ENCODE data around the gene GALNT15. TPM values are rescaled to one million over a fixed set of nuclear protein-coding genes. Genes with fewer than 3 reads are reported as not detected.

The GALNT15 gene
- total and polyA plus RNA-seq, 2 donors (not counting 1 experiment from before 2014, with no cell fraction given) = not detected

DNA sequence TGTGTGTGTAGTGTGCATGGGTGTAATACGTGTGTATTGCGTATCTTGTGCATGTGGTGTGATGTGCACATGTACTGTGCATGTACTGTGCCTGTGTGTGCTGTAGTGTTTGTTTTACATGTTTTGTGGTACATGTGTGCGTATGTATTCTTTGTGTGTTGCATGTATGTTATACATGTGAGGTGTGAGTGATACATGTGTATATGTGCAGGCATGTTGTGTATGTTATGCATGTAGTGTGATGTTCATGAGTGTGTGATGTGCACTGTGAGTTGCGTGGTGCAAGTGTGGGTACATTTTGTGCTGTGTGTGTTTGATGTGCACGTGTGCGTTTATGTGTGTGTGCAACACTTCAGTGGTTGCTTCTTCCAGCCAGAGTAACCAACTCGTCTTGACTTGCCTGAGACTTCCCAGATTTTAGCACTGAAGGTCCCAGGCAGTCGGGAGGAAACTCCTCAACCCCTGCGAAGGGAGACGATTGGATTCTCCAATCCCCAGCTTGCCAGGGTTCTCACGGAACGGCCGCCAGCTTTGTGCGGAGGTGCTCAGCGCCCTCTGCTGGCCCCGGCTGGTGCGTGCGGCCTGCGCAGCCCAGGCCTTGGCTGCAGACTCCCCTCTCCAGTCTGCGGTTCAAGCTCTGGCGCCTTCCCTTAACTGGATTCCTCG is 3.6 kb downstream of the GALNT15 start:
- no peaks in the 10 kb centered on the region for H3K9me3 ChIP-seq (ENCODE audit: control extremely low read depth in 1 of 3, control insufficient read depth in 2 of 3, insufficient read depth in 1 of 3, low read length in 2 of 3)
- H3K27me3 ChIP-seq (replicated peaks in 1 of 4; ENCODE audit: control extremely low read depth in 1 of 4, control insufficient read depth in 3 of 4, insufficient read depth in 4 of 4, low read length in 3 of 4) = peaks cover 0 to 7% (median 4%) of the 10 kb centered on the region in 4 experiments
- H3K4me3 ChIP-seq (ENCODE audit: control extremely low read depth in 1 of 5, extremely low read depth in 1 of 5, insufficient read depth in 1 of 5, low read depth in 2 of 5, low read length in 4 of 5) = no peak overlapping the region
- ATAC-seq (ENCODE audit: low read depth) (no peak), DNase-seq (peak; percentile 55)
- H3K36me3 ChIP-seq (replicated peaks in 1 of 2; ENCODE audit: control extremely low read depth in 1 of 2, control insufficient read depth in 1 of 2, extremely low read depth in 1 of 2, insufficient read depth in 2 of 2, low read length in 1 of 2) = no peaks in the 10 kb centered on the region
- Mint-ChIP-seq H3K27me3 (peaks cover 27% of the 10 kb centered on the region), H3K4me1 (peaks cover 7% of the 10 kb centered on the region), H3K27ac (no peak overlapping the region), H3K4me3 (no peak overlapping the region), H3K9me3 (ENCODE audit: insufficient read depth) (no peaks in the 10 kb centered on the region)
- CTCF ChIA-PET = interaction anchor here (0.7 to 1.5 kb wide), 8 partner anchors 23 to 975 kb away, joined by 3 to 14 read pairs (median 3); partner anchors contain the start of gene CAPN7
- H4K20me1 ChIP-seq (ENCODE audit: control insufficient read depth, insufficient read depth, low read length, poor library complexity, severe bottlenecking) = no peaks in the 10 kb centered on the region
- POLR2A ChIA-PET = no interaction called here
- peaks cover 3 to 4% of the 10 kb centered on the region in 2 donors for H3K4me1 ChIP-seq (ENCODE audit: control insufficient read depth in 2 of 2, insufficient read depth in 2 of 2, low read length in 2 of 2)
- 28% methylated on average over 22 of the region's 22 CpGs for WGBS (ENCODE audit: insufficient coverage)
- H3K27ac ChIP-seq (ENCODE audit: low read length in 2 of 2) = no peak overlapping the region
- peak overlapping the region; percentile 16 for H3K4me2 ChIP-seq (replicated peaks; ENCODE audit: low read depth, low read length, poor library complexity, severe bottlenecking)
- no peak overlapping the region for H3K9ac ChIP-seq (ENCODE audit: low read length)
- TF ChIP-seq, protein P1, sequence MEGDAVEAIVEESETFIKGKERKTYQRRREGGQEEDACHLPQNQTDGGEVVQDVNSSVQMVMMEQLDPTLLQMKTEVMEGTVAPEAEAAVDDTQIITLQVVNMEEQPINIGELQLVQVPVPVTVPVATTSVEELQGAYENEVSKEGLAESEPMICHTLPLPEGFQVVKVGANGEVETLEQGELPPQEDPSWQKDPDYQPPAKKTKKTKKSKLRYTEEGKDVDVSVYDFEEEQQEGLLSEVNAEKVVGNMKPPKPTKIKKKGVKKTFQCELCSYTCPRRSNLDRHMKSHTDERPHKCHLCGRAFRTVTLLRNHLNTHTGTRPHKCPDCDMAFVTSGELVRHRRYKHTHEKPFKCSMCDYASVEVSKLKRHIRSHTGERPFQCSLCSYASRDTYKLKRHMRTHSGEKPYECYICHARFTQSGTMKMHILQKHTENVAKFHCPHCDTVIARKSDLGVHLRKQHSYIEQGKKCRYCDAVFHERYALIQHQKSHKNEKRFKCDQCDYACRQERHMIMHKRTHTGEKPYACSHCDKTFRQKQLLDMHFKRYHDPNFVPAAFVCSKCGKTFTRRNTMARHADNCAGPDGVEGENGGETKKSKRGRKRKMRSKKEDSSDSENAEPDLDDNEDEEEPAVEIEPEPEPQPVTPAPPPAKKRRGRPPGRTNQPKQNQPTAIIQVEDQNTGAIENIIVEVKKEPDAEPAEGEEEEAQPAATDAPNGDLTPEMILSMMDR (IDR thresholded peaks at IDR 0.05) = peak; percentile 72
- no peak for TF ChIP-seq EZH2 (IDR thresholded peaks at IDR 0.05; ENCODE audit: borderline replicate concordance, insufficient read depth, low read depth, low read length, poor library complexity, severe bottlenecking)
- intact Hi-C loops (cut with micrococcal nuclease) = no loop called here
- H2AFZ ChIP-seq (ENCODE audit: insufficient read depth, low read depth, low read length, poor library complexity, severe bottlenecking) = no peak overlapping the region
- H3K79me2 ChIP-seq (ENCODE audit: control insufficient read depth, insufficient read depth, low read length) = no peaks in the 10 kb centered on the region

DNA sequence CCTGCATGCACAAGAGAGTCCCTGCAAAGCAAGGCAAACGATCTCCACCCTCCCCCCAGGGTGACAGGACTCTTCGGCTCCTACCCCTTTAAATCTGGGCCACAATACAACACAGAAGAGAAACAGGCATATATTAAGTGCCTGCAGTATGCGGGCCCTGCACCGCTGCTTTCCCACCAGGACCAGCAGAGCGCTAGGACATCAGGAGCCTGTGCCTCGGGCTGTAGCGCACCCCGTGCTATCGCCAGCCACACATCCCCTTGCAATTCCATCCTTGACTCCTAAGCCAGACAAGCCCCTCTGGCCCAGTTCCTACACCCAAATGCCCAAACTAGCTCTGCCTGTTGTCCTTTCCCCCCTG is 4.1 kb downstream of the GALNT15 start:
- Mint-ChIP-seq H3K4me3 (no peak overlapping the region), H3K27ac (no peak overlapping the region), H3K4me1 (peaks cover 7% of the 10 kb centered on the region), H3K9me3 (ENCODE audit: insufficient read depth) (no peaks in the 10 kb centered on the region), H3K27me3 (peaks cover 27% of the 10 kb centered on the region)
- Histone ChIP-seq H3K4me2 (replicated peaks; ENCODE audit: low read depth, low read length, poor library complexity, severe bottlenecking) (no peak overlapping the region), H3K27ac (ENCODE audit: low read length in 2 of 2) (no peak overlapping the region), H3K9me3 (ENCODE audit: control extremely low read depth in 1 of 3, control insufficient read depth in 2 of 3, insufficient read depth in 1 of 3, low read length in 2 of 3) (no peaks in the 10 kb centered on the region), H3K9ac (ENCODE audit: low read length) (no peak overlapping the region), H2AFZ (ENCODE audit: insufficient read depth, low read depth, low read length, poor library complexity, severe bottlenecking) (no peak overlapping the region), H3K27me3 (replicated peaks in 1 of 4; ENCODE audit: control extremely low read depth in 1 of 4, control insufficient read depth in 3 of 4, insufficient read depth in 4 of 4, low read length in 3 of 4) (peaks cover 0 to 7% (median 4%) of the 10 kb centered on the region in 4 experiments), H3K4me3 (ENCODE audit: control extremely low read depth in 1 of 5, extremely low read depth in 1 of 5, insufficient read depth in 1 of 5, low read depth in 2 of 5, low read length in 4 of 5) (no peak overlapping the region), H3K4me1 (ENCODE audit: control insufficient read depth in 2 of 2, insufficient read depth in 2 of 2, low read length in 2 of 2) (peaks cover 3 to 4% of the 10 kb centered on the region in 2 donors), H4K20me1 (ENCODE audit: control insufficient read depth, insufficient read depth, low read length, poor library complexity, severe bottlenecking) (no peaks in the 10 kb centered on the region), H3K79me2 (ENCODE audit: control insufficient read depth, insufficient read depth, low read length) (no peaks in the 10 kb centered on the region), H3K36me3 (replicated peaks in 1 of 2; ENCODE audit: control extremely low read depth in 1 of 2, control insufficient read depth in 1 of 2, extremely low read depth in 1 of 2, insufficient read depth in 2 of 2, low read length in 1 of 2) (no peaks in the 10 kb centered on the region)
- intact Hi-C loops (cut with micrococcal nuclease) = no loop called here
- WGBS (ENCODE audit: insufficient coverage) = 78% methylated on average over 8 of the region's 9 CpGs
- TF ChIP-seq EZH2 (IDR thresholded peaks at IDR 0.05; ENCODE audit: borderline replicate concordance, insufficient read depth, low read depth, low read length, poor library complexity, severe bottlenecking) = no peak
- TF ChIP-seq, protein P1 (IDR thresholded peaks at IDR 0.05) = no peak
- ChIA-PET POLR2A (no interaction called here), CTCF (interaction anchor here (0.7 to 1.5 kb wide), 8 partner anchors 23 to 975 kb away, joined by 3 to 14 read pairs (median 3); partner anchors contain the start of gene CAPN7)
- DNase-seq (no peak), ATAC-seq (ENCODE audit: low read depth) (no peak)

All from B cell (primary cell).